ENCODE data around the gene CCM2.

Gene CCM2

DNA sequence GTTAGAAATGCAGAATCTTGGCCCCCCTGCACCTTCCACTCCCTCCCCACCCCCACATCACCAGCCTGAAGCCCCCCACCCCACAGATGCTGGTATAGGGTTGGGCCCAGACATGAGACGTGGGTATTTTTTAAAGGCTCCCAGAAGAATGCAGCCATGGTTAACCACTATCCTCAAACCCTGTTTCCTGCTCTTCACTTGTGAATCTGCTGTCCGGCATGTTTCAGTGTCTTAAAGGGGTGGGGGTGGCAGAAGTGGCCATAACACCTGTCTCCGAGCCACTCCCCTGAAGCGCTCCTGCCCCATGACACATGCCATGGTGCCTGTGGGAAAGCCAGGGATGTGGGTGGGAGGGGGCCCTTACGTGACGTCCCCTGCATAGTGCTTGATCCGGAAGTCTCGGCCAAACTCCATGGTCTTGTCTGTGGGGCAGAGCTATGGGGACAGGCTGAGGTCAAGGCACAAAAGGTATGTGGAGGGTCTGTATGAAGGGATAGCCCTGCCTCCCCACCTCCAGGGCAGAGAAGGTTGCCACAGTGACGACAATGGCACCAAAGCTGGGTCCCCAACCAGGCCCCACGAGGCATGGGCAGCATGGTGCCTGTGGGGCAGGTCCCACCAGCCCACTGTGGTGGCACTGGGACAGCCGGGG, 30.8 kb upstream of the CCM2 start:
- DNase-seq (ENCODE audit: low spot score), result no peak

DNA sequence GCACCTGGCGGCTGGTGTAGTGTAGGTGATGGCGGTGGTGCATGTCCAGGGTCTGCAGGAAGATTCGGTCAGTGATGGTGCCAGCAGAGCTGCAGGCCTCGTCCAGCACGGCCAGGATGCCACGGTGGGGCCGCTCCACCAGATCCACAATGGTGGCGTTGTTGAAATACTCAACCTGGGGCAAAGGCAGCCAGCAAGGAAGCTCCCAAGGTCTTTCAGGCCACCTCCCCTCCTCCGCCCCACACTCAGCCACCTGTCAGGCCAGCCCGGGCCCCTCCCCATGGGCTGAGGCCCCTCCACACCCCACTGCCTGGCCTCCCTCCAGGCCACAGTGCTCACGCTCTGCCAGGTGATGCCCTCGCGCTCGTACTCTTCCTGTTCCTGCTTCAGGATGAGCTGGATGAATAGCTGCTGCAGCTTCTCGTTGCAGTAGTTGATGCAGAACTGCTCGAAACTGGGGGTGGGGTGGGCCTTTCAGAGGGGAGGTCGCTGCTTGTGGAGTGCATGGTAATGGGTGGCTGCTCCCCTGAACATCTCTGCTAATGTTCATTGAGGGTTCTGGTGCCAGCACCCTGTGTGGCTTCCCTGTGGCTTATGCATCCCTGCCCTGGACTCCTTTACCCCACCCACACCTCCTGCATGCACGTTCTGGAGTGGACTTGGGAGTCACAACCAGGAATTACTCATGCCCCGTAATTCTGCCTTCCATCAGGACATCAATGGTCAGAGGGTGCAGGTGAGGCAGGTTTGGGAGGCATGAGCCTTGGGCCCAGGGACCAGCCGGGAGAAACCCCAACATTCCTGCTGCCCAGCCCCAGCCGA, 30.1 kb upstream of the CCM2 start:
- DNase-seq (ENCODE audit: low spot score), result no peak

DNA sequence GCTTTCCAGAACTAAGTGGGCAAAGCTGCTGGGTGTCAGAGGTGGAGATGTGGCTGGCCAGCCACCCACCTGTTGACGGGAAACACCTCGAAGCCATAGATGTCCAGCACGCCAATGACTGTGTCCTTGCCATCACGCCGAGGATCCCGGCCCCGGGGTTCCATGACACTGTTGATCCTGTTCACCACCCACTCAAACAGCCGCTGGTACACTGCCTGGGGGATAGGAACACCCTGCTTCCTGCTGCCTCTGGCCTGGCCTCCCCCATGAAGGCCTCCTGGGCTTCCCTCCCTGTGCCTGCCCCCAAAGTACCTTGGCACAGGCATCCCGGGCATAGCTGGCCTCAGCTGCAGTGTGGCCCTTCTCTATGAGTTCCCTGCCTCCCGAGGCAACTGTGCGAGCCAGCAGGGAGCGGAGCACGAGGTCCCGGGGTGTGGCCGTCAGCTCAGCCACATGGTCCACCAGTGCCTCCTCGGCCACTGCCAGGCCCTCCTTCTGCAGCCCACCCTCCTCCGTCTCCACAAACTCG, 29.4 kb upstream of the CCM2 start:
- DNase-seq (ENCODE audit: low spot score), result no peak

DNA sequence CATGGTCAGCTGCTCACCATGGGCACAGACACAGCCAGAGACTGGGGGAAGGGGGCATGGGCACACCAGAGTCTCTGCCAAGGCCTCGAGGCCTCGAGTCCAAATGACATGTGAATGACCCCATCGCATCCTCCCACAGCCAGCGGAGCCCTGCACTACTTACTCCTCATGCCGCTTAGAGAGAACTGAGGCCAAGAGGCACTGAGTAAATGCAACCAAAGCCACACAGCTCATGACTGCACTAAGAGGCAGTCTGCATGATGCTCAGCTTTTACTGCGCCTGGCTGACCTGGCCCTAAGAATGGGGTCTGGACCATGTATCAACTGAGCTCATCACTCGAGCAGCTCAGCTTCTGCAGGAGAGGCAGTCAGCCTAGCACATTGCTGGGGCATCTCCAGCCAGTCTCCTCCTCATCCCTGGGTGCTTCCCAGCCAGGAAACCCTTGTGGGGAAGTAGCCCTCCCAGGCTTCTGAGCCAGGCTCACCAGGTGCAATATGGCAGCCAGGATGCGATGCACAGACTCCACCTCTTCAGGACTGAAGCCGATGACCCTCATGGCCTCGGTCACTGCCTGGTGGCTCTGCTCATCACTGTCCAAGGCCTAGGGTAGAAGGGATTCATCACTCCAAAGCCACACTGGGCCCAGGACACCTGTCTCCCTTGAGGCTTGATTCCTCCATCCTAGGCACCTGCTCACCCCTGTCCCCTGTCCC, 28.7 kb upstream of the CCM2 start:
- DNase-seq (ENCODE audit: low spot score), result no peak

DNA sequence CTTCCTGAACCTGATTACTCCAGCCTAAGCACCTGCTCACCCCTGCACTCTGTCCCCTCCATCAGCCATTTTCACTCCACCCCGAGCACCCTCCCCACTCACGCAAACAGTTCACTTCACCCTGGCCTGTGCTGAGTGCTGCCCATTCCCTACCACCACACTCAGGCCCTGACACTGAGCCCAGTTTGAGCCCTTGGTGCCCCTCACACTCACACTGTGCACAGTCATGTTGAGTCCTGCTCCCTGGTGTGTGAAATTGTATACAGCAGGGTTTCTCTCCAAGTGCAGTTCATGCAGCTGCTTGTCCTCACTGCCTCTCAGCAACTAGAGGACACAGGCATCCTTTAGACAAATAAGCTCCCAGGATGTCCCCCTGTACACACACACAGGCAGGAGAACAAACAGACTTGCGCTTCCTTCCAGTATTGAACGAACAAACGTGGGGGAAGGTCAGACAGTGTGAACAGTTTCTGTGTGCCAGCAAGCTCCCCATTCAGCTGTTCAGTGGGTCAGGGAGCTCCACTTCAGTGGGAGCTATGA, 28.0 kb upstream of the CCM2 start:
- DNase-seq (ENCODE audit: low spot score), result no peak

DNA sequence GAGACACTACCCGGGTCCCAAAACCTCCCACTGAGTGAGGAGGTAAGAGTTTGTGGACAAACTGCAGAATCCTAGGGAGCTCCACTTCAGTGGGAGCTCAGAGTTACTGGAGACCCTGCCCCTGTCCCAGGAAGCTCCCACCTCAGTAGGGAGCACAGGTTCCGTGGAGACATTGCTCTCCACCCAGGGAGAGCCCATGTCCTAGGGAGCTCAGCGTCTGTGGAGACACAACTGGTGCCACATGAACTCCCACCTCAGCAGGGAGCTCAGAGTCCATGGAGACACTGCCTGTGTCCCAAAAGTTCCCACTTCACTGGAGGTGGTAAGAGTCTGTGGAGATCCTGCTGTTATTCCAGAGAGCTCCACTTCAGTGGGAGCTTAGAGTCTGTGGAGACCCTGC, 27.4 kb upstream of the CCM2 start:
- no peak for DNase-seq (ENCODE audit: low spot score)

DNA sequence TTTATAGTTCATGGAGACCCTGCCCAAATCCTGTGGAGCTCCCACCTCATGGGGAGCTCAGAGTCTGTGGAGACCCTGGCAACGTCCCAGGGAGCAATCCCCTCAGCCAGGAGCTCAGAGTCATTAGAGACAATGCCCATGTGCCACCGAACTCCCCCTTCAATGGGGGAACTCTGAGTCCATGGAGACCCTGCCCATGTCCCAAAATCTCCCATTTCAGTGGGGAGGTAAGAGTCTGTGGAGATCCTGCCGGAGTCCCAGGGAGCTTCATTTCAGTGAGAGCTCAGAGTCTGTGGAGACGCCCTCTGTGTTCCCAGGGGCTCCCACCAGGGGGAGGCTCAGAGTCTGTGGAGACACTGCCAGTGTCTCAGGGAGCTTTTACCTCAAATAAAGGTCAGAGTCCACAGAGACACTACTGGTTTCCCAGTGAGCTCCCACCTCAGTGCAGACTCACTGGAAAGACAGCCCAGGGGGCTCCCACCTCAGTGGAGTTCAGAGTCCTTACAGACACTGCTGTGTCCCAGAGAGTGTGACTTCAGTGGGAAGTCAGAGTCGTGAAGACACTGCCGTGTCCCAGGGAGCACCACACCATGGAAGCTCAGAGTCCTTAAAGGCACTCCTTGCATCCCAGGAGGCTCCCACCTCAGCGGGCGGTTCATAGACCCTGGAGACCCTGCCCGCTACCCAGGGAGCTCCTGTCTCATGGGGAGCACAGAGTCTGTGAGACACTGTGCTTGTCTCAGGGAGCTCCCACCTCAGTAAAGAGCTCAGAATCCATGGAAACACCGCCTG, 26.2 kb upstream of the CCM2 start:
- no peak for DNase-seq (ENCODE audit: low spot score)

DNA sequence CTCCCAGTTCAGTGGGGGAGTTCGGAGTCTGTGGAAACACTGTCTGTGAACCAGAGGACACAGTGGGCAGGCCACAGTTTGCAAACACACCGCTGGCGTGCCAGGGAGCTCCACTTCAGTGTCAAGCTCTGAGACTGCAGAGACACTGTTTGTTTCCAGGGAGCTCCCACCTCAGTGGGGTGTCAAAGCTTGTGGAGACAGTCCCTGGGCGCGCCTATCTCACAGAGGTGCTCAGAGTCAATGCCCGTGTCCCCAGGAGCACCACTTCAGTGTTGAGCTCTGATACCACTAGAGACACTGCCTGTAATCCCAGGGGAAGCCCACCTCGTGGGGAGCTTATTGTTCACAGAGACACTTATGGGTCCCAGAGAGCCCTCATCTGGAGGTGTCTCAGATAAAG, 25.5 kb upstream of the CCM2 start:
- no peak for DNase-seq (ENCODE audit: low spot score)

DNA sequence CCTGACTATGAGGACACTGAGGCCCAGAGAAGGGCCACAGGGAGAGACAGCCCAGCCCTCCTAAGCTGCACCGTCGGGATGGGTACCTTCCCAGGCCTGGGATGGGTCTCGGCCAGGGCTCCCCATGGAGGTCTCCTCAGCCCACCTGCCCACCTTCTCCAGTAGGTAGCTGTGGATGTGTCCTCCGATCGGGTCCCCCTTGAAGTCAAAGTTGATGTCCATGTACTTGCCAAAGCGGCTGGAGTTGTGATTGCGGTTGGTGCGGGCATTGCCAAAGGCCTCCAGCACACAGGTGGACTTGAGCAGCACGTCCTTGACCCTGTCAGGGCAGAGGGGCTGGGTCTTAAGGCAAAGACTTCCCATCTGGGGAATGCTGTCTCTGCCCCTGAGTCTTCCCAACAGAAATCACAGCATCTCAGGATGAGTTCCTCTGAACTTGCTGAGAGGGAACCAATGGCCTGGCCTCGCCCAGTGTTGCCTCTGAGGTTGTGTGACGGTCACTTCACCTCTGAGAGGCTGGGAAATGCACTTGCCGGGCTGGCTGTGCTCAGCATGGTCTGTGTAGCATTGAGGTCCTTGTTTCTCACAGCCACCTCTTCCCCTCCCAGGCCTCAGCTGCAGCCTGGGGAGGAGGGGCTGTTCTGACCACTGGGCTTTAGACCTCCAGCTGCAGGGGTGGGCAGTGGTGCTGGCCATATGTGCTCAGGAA, 24.5 kb upstream of the CCM2 start:
- no peak for DNase-seq (ENCODE audit: low spot score)

DNA sequence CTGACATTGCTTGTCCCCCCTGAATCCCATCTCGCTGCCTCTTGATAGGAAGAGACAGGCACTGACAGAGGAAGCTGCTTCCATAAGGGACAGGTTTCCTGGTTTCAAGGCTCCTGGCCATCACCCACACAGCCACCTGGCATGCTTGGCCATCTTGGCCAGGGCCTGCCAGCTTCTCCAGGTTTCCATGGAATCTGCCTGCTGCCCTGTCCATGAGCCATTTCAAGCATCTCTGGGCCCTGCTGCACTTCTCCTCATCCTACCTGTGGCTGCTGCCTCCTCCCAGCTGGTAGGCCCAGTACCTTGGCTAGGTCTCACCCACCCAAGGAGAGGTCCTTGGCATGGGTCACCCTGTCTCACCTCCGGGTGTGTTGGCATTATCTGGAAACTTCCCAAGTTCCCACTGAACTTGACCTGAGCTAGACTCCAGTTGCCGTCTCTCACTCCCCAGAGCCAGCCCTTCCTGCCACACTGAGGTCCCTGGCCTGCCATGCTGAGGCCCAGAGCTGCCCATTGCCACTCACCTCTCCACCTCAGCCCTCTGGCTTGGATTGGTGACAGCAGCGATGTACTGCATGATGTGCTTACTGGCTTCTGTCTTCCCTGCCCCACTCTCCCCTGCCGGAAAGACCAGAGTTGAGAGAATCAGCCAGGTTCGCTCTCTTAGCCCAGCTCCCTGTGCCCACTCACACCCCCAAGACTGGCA, 23.8 kb upstream of the CCM2 start:
- no peak for DNase-seq (ENCODE audit: low spot score)

DNA sequence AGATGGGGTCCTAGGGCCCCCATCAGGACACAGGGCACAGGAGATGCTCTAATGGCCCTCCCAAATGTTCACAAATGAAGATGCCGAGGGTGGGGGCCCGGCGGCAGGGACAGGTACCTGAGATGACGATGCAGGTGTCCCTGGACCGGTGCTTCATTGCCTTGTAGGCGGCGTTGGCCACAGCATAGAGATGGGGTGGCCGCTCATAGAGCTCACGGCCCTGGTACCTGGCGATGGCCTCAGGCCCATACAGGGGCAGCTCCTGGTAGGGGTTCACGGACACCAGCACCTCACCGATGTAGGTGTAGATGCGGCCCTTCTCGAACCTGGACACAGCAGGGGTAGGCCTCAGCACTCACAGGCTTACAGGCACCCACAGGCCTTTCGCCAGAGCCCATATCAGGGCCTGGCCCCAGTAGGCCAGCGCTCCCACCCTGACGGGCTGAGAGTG, 23.2 kb upstream of the CCM2 start:
- no peak for DNase-seq (ENCODE audit: low spot score)

DNA sequence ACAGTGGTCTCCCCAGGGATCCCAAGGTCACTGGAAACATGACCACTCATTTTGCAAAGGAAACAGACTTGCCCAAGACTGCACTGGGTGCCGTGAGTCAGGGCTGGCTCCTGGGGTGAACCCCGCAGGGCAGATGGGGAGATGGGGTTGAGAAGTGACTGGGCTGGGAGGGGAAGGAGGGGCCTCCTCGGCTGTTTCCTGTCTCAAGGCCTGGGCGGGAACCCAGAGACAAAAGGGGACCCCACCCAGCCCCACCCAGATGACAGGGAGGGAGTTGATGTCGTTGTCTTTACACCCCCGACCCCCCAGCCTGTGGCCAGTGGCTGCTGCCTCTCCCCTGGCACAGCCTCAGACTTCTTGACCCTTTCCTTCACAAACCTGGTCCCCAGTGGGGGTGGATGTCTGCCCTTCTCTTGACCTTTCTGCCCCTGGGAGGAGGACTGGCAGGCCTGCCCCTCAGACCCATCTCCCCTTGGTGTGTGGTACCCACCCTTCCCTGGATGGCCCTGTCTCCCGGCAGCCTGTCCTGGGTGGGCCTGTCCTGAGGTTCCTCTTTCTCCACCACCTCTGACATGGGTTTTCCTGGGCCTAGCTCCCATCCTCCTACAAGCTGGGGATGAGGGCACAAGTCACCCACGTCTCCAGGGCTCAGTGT, 22.6 kb upstream of the CCM2 start:
- DNase-seq (ENCODE audit: low spot score), result peak; percentile 87

DNA sequence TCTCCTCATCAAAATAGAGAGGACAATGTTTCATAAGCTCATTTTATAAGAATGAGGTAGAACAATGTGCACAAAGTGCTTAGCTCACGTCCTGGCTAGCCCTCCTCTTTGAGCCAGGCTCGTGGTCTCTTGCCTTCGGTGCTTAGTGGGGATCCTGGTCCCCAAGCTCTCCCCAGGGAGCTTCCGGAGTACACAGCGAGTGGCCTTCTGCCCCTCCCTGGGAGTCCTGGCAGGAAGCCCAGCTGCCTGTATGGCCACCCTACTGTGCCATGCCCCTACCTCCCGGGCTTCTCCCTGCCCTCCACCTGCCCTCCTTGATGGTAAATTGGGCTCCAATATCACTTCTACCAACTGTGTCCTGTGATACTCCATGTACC, 22.1 kb upstream of the CCM2 start:
- no peak for DNase-seq (ENCODE audit: low spot score)

DNA sequence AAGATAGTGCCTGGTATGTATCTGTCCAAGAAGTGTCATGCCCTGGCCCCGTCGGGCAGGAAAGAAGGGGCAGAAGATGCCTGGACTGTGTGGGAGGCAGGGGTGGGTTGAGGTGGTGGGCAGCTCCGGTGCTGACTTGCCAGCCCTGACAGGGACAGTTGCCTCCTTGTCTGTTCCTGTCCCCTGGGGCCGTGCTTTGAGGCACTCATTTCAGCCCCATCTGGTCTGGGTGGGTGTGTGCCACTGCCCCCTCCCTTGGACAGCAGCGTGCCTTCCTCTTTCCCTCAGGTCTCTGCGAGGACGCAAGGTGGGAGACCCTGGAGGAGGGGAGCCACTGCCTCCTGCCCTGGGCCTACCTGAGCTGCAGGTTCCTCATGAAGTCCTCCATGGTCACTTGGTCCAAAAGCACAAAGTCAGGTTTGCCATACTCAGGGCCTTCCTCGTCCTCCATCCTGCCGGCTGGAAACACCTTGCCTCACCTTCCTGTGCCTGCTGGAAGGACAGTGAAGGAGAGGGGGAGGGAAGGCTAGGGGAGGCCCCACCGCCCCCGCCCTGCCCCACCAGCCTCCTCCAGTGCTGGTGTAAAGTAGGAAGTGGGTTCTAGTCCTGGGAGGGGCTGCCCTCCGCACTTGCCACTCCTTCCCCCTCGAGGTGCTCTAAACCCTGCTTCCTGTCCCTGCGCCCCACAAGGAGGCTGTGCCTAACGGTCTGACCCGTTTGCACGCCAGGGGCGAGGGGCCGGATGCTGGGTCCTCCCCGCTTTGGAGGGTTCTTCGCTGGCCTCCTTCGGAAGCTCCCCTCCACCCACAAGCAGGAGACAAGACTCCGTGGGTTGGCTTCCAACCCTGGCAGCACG, 21.3 kb upstream of the CCM2 start, which contains the start of gene MYO1G:
TSS of gene MYO1G (minus strand) at position 505 of the 856 bp plus-strand sequence. CDS start at position 451, 54 bp downstream.
- peak; percentile 97 for DNase-seq (ENCODE audit: low spot score)

DNA sequence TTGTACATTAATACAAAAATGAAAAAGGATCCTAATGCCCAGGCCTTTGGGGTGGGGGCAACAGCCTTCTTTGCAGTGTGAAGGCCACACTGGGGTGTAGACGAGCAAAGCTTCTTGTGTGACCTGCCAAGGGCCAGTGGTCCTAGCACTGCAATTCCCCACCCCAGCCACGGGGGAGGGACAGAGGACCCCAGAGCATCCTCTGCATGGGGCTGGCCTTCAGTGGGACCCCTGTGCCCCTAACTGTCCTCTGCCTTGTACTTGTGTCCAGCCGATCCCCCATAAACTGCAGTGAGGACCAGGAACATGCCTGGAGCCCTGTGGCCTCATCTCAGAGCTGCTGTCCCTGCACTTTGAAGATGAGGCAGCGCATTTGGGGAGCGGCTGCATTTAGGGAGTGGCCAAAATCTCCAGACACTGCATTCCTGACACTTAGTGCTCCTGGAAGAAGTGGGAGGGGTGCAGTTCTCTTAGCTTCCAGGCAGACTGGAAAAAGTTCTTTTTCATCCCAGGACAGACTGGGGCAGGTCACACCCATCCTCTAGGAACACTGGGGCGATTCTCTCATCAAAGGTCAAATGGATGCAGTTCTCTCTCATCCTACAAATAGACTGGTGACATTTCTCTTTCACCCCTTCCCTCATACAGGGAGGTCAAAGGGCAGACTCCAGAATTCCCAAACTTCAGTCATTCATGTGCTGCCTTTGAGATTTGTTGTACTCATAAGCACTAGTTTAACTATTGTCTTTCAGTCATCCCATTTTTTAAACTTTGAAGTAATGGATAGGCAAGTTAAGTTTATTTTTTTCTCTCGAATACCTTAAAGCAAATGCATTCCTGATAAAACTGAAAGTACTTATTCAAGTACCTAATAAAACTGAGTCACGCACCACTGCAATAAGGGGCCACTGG, 20.3 kb upstream of the CCM2 start:
- DNase-seq (ENCODE audit: low spot score), result no peak

DNA sequence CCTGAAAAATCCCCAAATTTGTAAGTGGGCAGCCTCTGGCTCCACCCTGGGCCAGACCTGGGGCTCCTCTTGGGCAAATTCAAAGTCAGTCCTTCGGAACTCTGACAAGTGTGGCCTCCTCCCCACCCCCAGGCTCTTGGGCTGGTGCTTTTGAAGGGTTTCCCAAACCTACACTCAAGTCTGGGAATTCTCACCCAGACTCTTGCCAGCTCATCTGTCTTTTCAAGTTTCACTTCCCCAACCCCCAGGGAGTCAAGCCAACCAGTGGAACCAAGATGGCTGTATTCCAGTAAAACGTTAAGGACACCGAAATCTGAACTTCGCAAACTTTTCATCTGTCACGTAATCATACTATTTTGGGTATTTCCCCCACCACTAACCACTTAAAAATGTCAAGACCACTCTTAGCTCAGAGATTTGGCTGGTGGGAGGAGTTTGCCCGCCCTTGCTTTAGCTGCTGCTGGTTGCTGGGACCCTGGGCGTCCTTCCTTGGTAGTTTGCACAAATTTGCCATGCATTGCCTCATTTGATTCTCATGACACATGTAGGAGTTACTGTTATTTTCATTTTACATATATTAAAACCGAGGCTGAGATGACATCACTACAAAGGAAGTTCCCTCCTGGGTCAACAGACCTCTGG, 19.5 kb upstream of the CCM2 start:
- DNase-seq (ENCODE audit: low spot score), result peak; percentile 88

DNA sequence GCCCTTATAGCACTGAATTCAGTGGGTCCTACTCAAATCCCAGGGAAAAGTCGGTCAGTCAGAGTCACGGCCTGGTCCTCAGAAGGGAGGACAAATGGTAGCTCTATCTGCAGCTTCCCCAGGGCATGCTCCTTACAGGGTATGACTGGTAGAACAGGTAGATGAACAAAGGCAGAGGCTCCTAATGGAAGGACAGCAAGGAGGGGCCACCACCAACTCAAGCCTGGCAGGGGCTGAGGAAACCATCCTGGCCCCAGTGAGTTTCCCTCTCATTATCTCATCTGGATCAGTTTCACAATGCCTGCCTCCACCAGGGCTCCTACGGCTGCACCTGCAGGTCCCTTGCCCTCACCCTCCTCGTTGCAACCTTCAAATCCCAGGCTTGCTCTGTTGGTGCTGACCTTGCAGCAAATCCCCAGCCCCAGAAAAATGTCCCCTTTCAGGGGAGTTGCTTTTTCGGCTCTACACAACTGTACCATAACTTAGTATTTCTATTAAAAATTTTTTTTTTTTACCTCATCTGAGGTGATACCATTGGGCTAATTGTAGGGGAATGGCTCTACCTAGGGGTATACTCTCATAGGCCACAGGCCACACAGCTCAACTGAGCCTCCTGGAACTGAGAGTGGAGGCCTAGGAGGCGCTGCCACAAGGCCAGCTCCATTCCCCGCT, 18.8 kb upstream of the CCM2 start:
- no peak for DNase-seq (ENCODE audit: low spot score)

All from activated CD4-positive, alpha-beta T cell treated with anti-CD3 and anti-CD28 coated beads, Interleukin-2, Interleukin-4, amounts not matched to agents 100 ng/mL and 50 ng/mL, durations not matched to agents 16 hours and 8 hours (primary cell).